ENCODE results near the gene BRD4.

BRD4 gene

DNA sequence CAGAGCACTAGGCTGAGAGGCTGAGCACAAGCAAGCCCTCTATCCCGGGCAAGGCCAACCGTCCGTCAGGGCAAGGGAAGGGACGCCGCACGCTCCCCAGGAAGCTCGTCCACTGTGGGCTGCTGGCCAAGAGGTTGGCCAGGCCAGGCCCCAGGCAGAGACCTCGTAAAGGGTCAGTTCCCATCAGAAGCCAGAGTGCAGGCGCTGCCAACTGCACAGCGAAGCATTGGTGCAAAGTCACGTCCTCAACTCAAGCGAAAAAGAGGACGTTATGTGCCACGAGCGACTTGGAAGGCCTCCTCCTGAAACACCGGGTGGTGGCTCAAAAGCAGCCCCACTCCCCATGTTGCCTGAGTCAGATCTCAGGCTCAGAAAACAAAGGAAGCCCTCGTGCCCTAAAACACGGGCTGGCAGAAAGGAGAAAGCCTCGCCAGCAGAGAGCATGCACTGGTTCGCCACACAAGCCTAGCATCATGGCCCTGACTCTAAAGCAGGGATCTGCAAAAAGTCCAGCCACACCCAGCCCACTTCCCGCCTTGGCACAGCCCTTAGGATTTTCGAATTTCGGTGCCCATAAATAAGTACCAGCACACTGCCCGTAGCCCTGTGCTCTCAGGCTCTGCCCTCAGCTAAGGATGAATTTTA lies 42.6 kb upstream of the BRD4 start:
- no peaks in the 10 kb centered on the region for H3K9me3 ChIP-seq (ENCODE audit: control extremely low read depth in 1 of 5, control insufficient read depth in 4 of 5, insufficient read depth in 2 of 5, low read depth in 1 of 5, low read length in 4 of 5)
- H3K36me3 ChIP-seq (ENCODE audit: control insufficient read depth in 4 of 4, insufficient read depth in 4 of 4, low read length in 3 of 4): peaks cover 5 to 51% (median 38%) of the 10 kb centered on the region in 4 experiments
- POLR2A ChIA-PET: interaction anchor here (0.5 kb wide), 1 partner anchor 11 kb away, joined by 8 read pairs; no protein-coding TSS in a partner anchor
- CTCF ChIA-PET: no interaction called here
- no peaks in the 10 kb centered on the region for H3K27me3 ChIP-seq (replicated peaks in 2 of 5; ENCODE audit: control insufficient read depth in 4 of 5, insufficient read depth in 5 of 5, low read length in 4 of 5)
- H3K27ac ChIP-seq (ENCODE audit: insufficient read depth in 1 of 2, low read depth in 1 of 2, low read length in 2 of 2, poor library complexity in 1 of 2, severe bottlenecking in 2 of 2): no peak overlapping the region
- H3K4me1 ChIP-seq (ENCODE audit: control extremely low read depth in 1 of 4, control insufficient read depth in 4 of 4, insufficient read depth in 4 of 4, low read length in 3 of 4): peaks cover 2 to 18% (median 15%) of the 10 kb centered on the region in 4 experiments
- no peak for DNase-seq
- no peak overlapping the region for H3K4me3 ChIP-seq (ENCODE audit: control insufficient read depth in 1 of 7, extremely low read depth in 1 of 7, insufficient read depth in 4 of 7, low read depth in 2 of 7, low read length in 6 of 7)
- 95% methylated on average over 24 of the region's 24 CpGs for WGBS (ENCODE audit: insufficient coverage)

DNA sequence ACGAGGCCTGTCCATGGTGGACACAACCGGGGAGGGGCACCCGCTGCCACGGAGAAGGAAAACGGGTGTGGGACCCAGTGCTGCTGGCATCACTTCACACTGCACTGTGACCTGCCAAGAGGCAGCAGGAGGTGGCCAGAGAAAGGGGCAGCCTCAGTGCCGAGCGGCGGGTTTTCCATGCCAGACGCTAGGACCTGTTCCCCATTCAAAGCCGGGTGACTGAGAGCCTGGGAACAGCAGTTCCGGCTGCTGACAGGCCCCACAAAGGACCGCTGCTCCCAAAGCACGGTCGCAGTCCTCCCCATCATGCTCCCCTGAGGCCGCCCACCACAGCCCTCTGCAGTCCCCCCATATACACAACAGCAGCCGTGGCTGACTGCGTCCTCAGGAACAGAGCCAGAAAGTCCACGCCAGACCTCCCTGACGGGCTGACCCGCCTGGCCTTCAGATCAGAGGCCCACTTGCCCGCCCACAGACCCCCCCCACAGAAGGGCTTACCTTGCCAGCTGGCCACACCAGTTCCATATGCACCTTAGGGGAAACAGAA lies 41.8 kb upstream of the BRD4 start:
- H3K36me3 ChIP-seq (ENCODE audit: control insufficient read depth in 4 of 4, insufficient read depth in 4 of 4, low read length in 3 of 4): peaks cover 5 to 58% (median 45%) of the 10 kb centered on the region in 4 experiments
- WGBS (ENCODE audit: insufficient coverage): 96% methylated on average over 17 of the region's 21 CpGs
- no peak overlapping the region for H3K4me3 ChIP-seq (ENCODE audit: control insufficient read depth in 1 of 7, extremely low read depth in 1 of 7, insufficient read depth in 4 of 7, low read depth in 2 of 7, low read length in 6 of 7)
- H3K27ac ChIP-seq (ENCODE audit: insufficient read depth in 1 of 2, low read depth in 1 of 2, low read length in 2 of 2, poor library complexity in 1 of 2, severe bottlenecking in 2 of 2): no peak overlapping the region
- ChIA-PET CTCF (no interaction called here), POLR2A (no interaction called here)
- H3K27me3 ChIP-seq (replicated peaks in 2 of 5; ENCODE audit: control insufficient read depth in 4 of 5, insufficient read depth in 5 of 5, low read length in 4 of 5): no peaks in the 10 kb centered on the region
- DNase-seq: no peak
- peaks cover 2 to 18% (median 15%) of the 10 kb centered on the region in 4 experiments for H3K4me1 ChIP-seq (ENCODE audit: control extremely low read depth in 1 of 4, control insufficient read depth in 4 of 4, insufficient read depth in 4 of 4, low read length in 3 of 4)
- H3K9me3 ChIP-seq (ENCODE audit: control extremely low read depth in 1 of 5, control insufficient read depth in 4 of 5, insufficient read depth in 2 of 5, low read depth in 1 of 5, low read length in 4 of 5): no peaks in the 10 kb centered on the region

DNA sequence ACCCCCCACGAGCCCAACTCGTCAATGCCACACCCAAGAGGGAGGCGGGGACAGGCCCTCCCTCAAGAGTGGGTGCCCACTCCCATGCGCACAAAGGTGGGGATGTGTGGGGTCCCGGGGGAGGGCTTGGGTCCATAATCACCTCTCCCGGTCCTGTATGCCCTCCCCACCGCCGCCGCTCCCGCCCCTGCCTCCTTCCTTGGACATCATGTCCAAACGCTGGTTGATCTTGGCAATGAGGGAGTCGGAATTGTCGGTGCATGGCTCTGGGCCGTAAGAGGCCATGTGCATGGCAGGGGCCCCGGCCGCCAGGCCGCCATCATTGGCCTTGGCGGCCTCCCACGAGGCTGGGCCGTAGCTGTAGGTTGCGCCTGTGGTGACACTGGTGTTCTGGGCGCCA lies 41.3 kb upstream of the BRD4 start:
- Histone ChIP-seq H3K27me3 (replicated peaks in 2 of 5; ENCODE audit: control insufficient read depth in 4 of 5, insufficient read depth in 5 of 5, low read length in 4 of 5) (no peaks in the 10 kb centered on the region), H3K4me1 (ENCODE audit: control extremely low read depth in 1 of 4, control insufficient read depth in 4 of 4, insufficient read depth in 4 of 4, low read length in 3 of 4) (peaks cover 2 to 17% (median 14%) of the 10 kb centered on the region in 4 experiments), H3K4me3 (ENCODE audit: control insufficient read depth in 1 of 7, extremely low read depth in 1 of 7, insufficient read depth in 4 of 7, low read depth in 2 of 7, low read length in 6 of 7) (no peak overlapping the region), H3K36me3 (ENCODE audit: control insufficient read depth in 4 of 4, insufficient read depth in 4 of 4, low read length in 3 of 4) (peaks cover 5 to 64% (median 48%) of the 10 kb centered on the region in 4 experiments), H3K27ac (ENCODE audit: insufficient read depth in 1 of 2, low read depth in 1 of 2, low read length in 2 of 2, poor library complexity in 1 of 2, severe bottlenecking in 2 of 2) (no peak overlapping the region), H3K9me3 (ENCODE audit: control extremely low read depth in 1 of 5, control insufficient read depth in 4 of 5, insufficient read depth in 2 of 5, low read depth in 1 of 5, low read length in 4 of 5) (no peaks in the 10 kb centered on the region)
- POLR2A ChIA-PET: no interaction called here
- CTCF ChIA-PET: no interaction called here
- 96% methylated on average over 18 of the region's 22 CpGs for WGBS (ENCODE audit: insufficient coverage)
- DNase-seq: no peak

- H3K36me3 ChIP-seq (ENCODE audit: control insufficient read depth in 4 of 4, insufficient read depth in 4 of 4, low read length in 3 of 4): peaks cover 9 to 71% (median 52%) of the 10 kb centered on the region in 4 experiments
- ChIA-PET POLR2A (no interaction called here), CTCF (no interaction called here)
These were observed 40.6 kb upstream of the BRD4 start for GRCh38 chr19:15372891-15373301.

DNA sequence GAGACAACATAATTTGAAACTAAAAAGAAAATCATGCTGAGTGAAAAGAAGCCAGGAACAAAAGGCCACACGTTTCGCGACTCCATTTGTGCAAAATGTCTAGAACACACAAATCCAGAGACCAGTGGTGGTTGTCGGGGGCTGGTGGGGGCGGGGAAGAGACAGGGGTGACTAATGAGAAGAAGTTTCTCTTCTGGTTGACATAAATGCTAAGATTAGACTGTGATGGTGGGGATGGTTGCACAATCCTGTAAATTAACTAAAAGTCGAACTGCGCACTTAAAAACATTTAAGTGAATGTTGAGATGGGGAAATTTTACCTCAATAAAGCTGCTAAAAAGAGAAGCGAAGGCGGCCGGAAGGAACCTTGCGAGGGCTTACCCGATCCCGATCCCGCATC lies 40.1 kb upstream of the BRD4 start:
- Histone ChIP-seq H3K4me3 (ENCODE audit: control insufficient read depth in 1 of 7, extremely low read depth in 1 of 7, insufficient read depth in 4 of 7, low read depth in 2 of 7, low read length in 6 of 7) (no peak overlapping the region), H3K9me3 (ENCODE audit: control extremely low read depth in 1 of 5, control insufficient read depth in 4 of 5, insufficient read depth in 2 of 5, low read depth in 1 of 5, low read length in 4 of 5) (no peaks in the 10 kb centered on the region), H3K27ac (ENCODE audit: insufficient read depth in 1 of 2, low read depth in 1 of 2, low read length in 2 of 2, poor library complexity in 1 of 2, severe bottlenecking in 2 of 2) (no peak overlapping the region), H3K4me1 (ENCODE audit: control extremely low read depth in 1 of 4, control insufficient read depth in 4 of 4, insufficient read depth in 4 of 4, low read length in 3 of 4) (peaks cover 0 to 8% (median 7%) of the 10 kb centered on the region in 4 experiments), H3K36me3 (ENCODE audit: control insufficient read depth in 4 of 4, insufficient read depth in 4 of 4, low read length in 3 of 4) (peaks cover 13 to 75% (median 55%) of the 10 kb centered on the region in 4 experiments), H3K27me3 (replicated peaks in 2 of 5; ENCODE audit: control insufficient read depth in 4 of 5, insufficient read depth in 5 of 5, low read length in 4 of 5) (no peaks in the 10 kb centered on the region)
- 98% methylated on average over 12 of the region's 14 CpGs for WGBS (ENCODE audit: insufficient coverage)
- DNase-seq: no peak
- ChIA-PET CTCF (interaction anchor here (0.9 kb wide), 1 partner anchor 22 kb away, joined by 3 read pairs; no protein-coding TSS in a partner anchor), POLR2A (no interaction called here)

More at GRCh38 chr19:15372891-15373301, 40.6 kb upstream of the BRD4 start:
- Histone ChIP-seq H3K4me1 (ENCODE audit: control extremely low read depth in 1 of 4, control insufficient read depth in 4 of 4, insufficient read depth in 4 of 4, low read length in 3 of 4) (peaks cover 0 to 12% (median 11%) of the 10 kb centered on the region in 4 experiments), H3K9me3 (ENCODE audit: control extremely low read depth in 1 of 5, control insufficient read depth in 4 of 5, insufficient read depth in 2 of 5, low read depth in 1 of 5, low read length in 4 of 5) (no peaks in the 10 kb centered on the region), H3K27me3 (replicated peaks in 2 of 5; ENCODE audit: control insufficient read depth in 4 of 5, insufficient read depth in 5 of 5, low read length in 4 of 5) (no peaks in the 10 kb centered on the region), H3K4me3 (ENCODE audit: control insufficient read depth in 1 of 7, extremely low read depth in 1 of 7, insufficient read depth in 4 of 7, low read depth in 2 of 7, low read length in 6 of 7) (no peak overlapping the region), H3K27ac (ENCODE audit: insufficient read depth in 1 of 2, low read depth in 1 of 2, low read length in 2 of 2, poor library complexity in 1 of 2, severe bottlenecking in 2 of 2) (no peak overlapping the region)
- no peak for DNase-seq
- 97% methylated on average over 28 of the region's 30 CpGs for WGBS (ENCODE audit: insufficient coverage)

GRCh38 chr19:15371786-15372380 lies 39.5 kb upstream of the BRD4 start:
- no peak for DNase-seq
- 97% methylated on average over 14 of the region's 17 CpGs for WGBS (ENCODE audit: insufficient coverage)
- Histone ChIP-seq H3K36me3 (ENCODE audit: control insufficient read depth in 4 of 4, insufficient read depth in 4 of 4, low read length in 3 of 4) (peaks cover 14 to 78% (median 58%) of the 10 kb centered on the region in 4 experiments), H3K4me3 (ENCODE audit: control insufficient read depth in 1 of 7, extremely low read depth in 1 of 7, insufficient read depth in 4 of 7, low read depth in 2 of 7, low read length in 6 of 7) (no peak overlapping the region), H3K4me1 (ENCODE audit: control extremely low read depth in 1 of 4, control insufficient read depth in 4 of 4, insufficient read depth in 4 of 4, low read length in 3 of 4) (peaks cover 0 to 4% (median 2%) of the 10 kb centered on the region in 4 experiments), H3K27me3 (replicated peaks in 2 of 5; ENCODE audit: control insufficient read depth in 4 of 5, insufficient read depth in 5 of 5, low read length in 4 of 5) (no peaks in the 10 kb centered on the region), H3K9me3 (ENCODE audit: control extremely low read depth in 1 of 5, control insufficient read depth in 4 of 5, insufficient read depth in 2 of 5, low read depth in 1 of 5, low read length in 4 of 5) (no peaks in the 10 kb centered on the region), H3K27ac (ENCODE audit: insufficient read depth in 1 of 2, low read depth in 1 of 2, low read length in 2 of 2, poor library complexity in 1 of 2, severe bottlenecking in 2 of 2) (no peak overlapping the region)
- ChIA-PET POLR2A (interaction anchor here (1.8 kb wide), 1 partner anchor 10 kb away, joined by 5 read pairs; no protein-coding TSS in a partner anchor), CTCF (interaction anchor here (0.7 to 1.3 kb wide), 4 partner anchors 8 to 184 kb away, joined by 3 to 4 read pairs (median 3); partner anchors contain the start of gene AKAP8)

DNA sequence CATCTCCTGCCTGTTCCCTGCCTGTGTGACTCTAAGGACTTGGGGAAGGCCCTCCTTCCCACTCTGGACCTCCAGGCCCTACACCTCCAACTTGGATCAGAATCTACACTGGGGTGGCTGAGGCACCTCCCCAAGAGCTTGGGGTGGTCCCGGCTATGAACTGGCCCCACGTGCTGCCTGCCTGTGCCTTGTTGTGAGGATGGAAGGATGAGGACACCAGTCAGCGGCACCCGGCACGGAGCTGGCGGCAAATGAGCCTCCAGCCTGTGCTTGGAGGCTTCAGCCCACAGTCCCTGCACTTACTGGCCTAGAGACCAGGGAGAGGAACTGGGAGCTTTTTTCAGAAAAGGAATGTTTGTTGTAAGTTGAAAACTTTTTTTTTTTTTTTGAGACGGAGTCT lies 38.8 kb upstream of the BRD4 start:
- CTCF ChIA-PET: interaction anchor here (1.0 to 1.3 kb wide), 2 partner anchors 9 to 185 kb away, joined by 3 to 4 read pairs; partner anchors contain the start of gene AKAP8
- no peak overlapping the region for H3K4me3 ChIP-seq (ENCODE audit: control insufficient read depth in 1 of 7, extremely low read depth in 1 of 7, insufficient read depth in 4 of 7, low read depth in 2 of 7, low read length in 6 of 7)
- POLR2A ChIA-PET: interaction anchor here (1.4 to 1.8 kb wide), 2 partner anchors 8 to 9 kb away, joined by 3 to 5 read pairs; partner anchors contain the start of gene AKAP8

More for the DNA sequence above, 38.8 kb upstream of the BRD4 start:
- DNase-seq: no peak
- no peaks in the 10 kb centered on the region for H3K4me1 ChIP-seq (ENCODE audit: control extremely low read depth in 1 of 4, control insufficient read depth in 4 of 4, insufficient read depth in 4 of 4, low read length in 3 of 4)
- H3K9me3 ChIP-seq (ENCODE audit: control extremely low read depth in 1 of 5, control insufficient read depth in 4 of 5, insufficient read depth in 2 of 5, low read depth in 1 of 5, low read length in 4 of 5): no peaks in the 10 kb centered on the region
- no peaks in the 10 kb centered on the region for H3K27me3 ChIP-seq (replicated peaks in 2 of 5; ENCODE audit: control insufficient read depth in 4 of 5, insufficient read depth in 5 of 5, low read length in 4 of 5)
- whole genome bisulfite sequencing (ENCODE audit: insufficient coverage): 100% methylated on average over 4 of the region's 7 CpGs
- H3K36me3 ChIP-seq (ENCODE audit: control insufficient read depth in 4 of 4, insufficient read depth in 4 of 4, low read length in 3 of 4): peaks cover 17 to 82% (median 60%) of the 10 kb centered on the region in 4 experiments
- H3K27ac ChIP-seq (ENCODE audit: insufficient read depth in 1 of 2, low read depth in 1 of 2, low read length in 2 of 2, poor library complexity in 1 of 2, severe bottlenecking in 2 of 2): no peak overlapping the region
